ENCODE results near the gene YWHAG.
"Not testable (repeated sequence)": the region's sequence is repeated elsewhere in the genome, so short reads cannot be mapped to it uniquely, and the experiment has no call there.

YWHAG gene

GRCh38 chr7:76317782-76318487 lies 40.9 kb downstream of the YWHAG start:
- peak; percentile 98 for DNase-seq

- DNase-seq, result no peak
Observed at GRCh38 chr7:76316984-76317781, 41.6 kb downstream of the YWHAG start.

GRCh38 chr7:76315364-76315763 lies 43.4 kb downstream of the YWHAG start:
- peak; percentile 51 for DNase-seq

- not testable (repeated sequence) for DNase-seq
Observed at GRCh38 chr7:76314740-76315139, 44.1 kb downstream of the YWHAG start.

- peak; percentile 96 for DNase-seq
Observed at GRCh38 chr7:76314042-76314721, 44.6 kb downstream of the YWHAG start.

GRCh38 chr7:76311838-76312237 lies 47.0 kb downstream of the YWHAG start:
- DNase-seq, result not testable (repeated sequence)

GRCh38 chr7:76310102-76310957 lies 48.5 kb downstream of the YWHAG start:
- no peak for DNase-seq

GRCh38 chr7:76309341-76310101 lies 49.3 kb downstream of the YWHAG start:
- DNase-seq, result not testable (repeated sequence)

- not testable (repeated sequence) for DNase-seq
Observed at GRCh38 chr7:76308874-76309273, 49.9 kb downstream of the YWHAG start.

- DNase-seq, result no peak
Observed at GRCh38 chr7:76304888-76305375, 53.9 kb downstream of the YWHAG start.

GRCh38 chr7:76303202-76304147 lies 55.3 kb downstream of the YWHAG start:
- DNase-seq, result peak; percentile 91

GRCh38 chr7:76302347-76303201 lies 56.2 kb downstream of the YWHAG start, which contains the start of gene HSPB1:
Gene HSPB1 (plus strand): TSS chr7:76302673. CDS start chr7:76302713, 40 bp downstream.
- DNase-seq, result peak; percentile 77

- no peak for DNase-seq
Observed at GRCh38 chr7:76301000-76301399, 57.8 kb downstream of the YWHAG start.

- DNase-seq, result no peak
Observed at GRCh38 chr7:76300166-76300731, 58.5 kb downstream of the YWHAG start.

- no peak for DNase-seq
Observed at GRCh38 chr7:76296743-76297740, 61.7 kb downstream of the YWHAG start.

GRCh38 chr7:76294344-76295024 lies 64.3 kb downstream of the YWHAG start:
- peak; percentile 91 for DNase-seq

- DNase-seq, result no peak
Observed at GRCh38 chr7:76293407-76293901, 65.3 kb downstream of the YWHAG start.
